Measurements from ENCODE around the gene CORO1C.
"Not testable (repeated sequence)": the region's sequence is repeated elsewhere in the genome, so short reads cannot be mapped to it uniquely, and the experiment has no call there.

Gene CORO1C

GRCh38 chr12:108622921-108623514 lies 108.3 kb downstream of the CORO1C start:
- no peak for DNase-seq (ENCODE audit: extremely low spot score)
- CTCF ChIA-PET, result interaction anchor here (1.0 to 18.2 kb wide), 3 partner anchors 9 to 328 kb away, joined by 3 to 543 read pairs (median 4); partner anchors contain the start of genes ISCU and SART3
- no peak for TF ChIP-seq CTCF (IDR thresholded peaks at IDR 0.05; ENCODE audit: control extremely low read depth, extremely low read depth, low read depth, missing control alignments)
- POLR2A ChIA-PET, result no interaction called here

GRCh38 chr12:108622421-108622820 lies 108.9 kb downstream of the CORO1C start:
- POLR2A ChIA-PET, result no interaction called here
- peak; percentile 47 for DNase-seq (ENCODE audit: extremely low spot score)
- no peak for TF ChIP-seq CTCF (IDR thresholded peaks at IDR 0.05; ENCODE audit: control extremely low read depth, extremely low read depth, low read depth, missing control alignments)
- CTCF ChIA-PET, result interaction anchor here (0.8 to 18.2 kb wide), 5 partner anchors 9 to 328 kb away, joined by 3 to 543 read pairs (median 4); partner anchors contain the start of genes ISCU, SART3 and SELPLG

DNA sequence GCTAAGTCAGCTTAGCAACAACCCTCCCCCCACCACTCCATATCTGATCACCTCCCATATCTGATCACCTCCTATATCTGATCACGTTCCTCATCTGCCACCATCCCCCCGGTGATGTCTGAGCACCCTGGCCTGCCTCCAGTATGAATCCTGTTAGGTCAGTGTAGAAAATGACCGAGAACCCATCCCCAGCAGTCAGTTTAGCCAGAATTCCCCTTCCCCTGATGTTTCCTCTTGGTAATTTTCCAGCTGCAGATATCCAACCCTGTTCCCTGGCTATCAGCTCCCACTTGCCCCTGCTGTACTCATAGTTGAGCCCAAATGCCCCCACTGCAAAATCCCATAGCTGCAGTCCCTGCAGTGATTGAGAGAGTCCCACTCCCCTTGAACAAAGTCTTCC lies 110.2 kb downstream of the CORO1C start:
- CTCF ChIA-PET, result interaction anchor here (5.5 to 18.2 kb wide), 3 partner anchors 13 to 182 kb away, joined by 56 to 543 read pairs (median 235); partner anchors contain the start of genes ISCU, SART3 and SELPLG
- POLR2A ChIA-PET, result no interaction called here

GRCh38 chr12:108620236-108620879 lies 111.0 kb downstream of the CORO1C start:
- ChIA-PET CTCF (interaction anchor here (0.7 to 18.2 kb wide), 4 partner anchors 14 to 183 kb away, joined by 3 to 543 read pairs (median 146); partner anchors contain the start of genes ISCU, SART3 and SELPLG), POLR2A (no interaction called here)
- no peak for DNase-seq (ENCODE audit: extremely low spot score)
- TF ChIP-seq CTCF (IDR thresholded peaks at IDR 0.05; ENCODE audit: control extremely low read depth, extremely low read depth, low read depth, missing control alignments), result no peak

More for the DNA sequence above, 110.2 kb downstream of the CORO1C start:
- no peak for DNase-seq (ENCODE audit: extremely low spot score)
- TF ChIP-seq CTCF (IDR thresholded peaks at IDR 0.05; ENCODE audit: control extremely low read depth, extremely low read depth, low read depth, missing control alignments), result no peak

- ChIA-PET CTCF (interaction anchor here (0.9 to 18.2 kb wide), 8 partner anchors 13 to 184 kb away, joined by 3 to 543 read pairs (median 13); partner anchors contain the start of genes ISCU, SART3 and SELPLG), POLR2A (interaction anchor here (0.7 to 3.8 kb wide), 4 partner anchors 47 to 176 kb away, joined by 3 to 16 read pairs (median 4); no protein-coding TSS in a partner anchor)
- TF ChIP-seq CTCF (IDR thresholded peaks at IDR 0.05; ENCODE audit: control extremely low read depth, extremely low read depth, low read depth, missing control alignments), result no peak
- no peak for DNase-seq (ENCODE audit: extremely low spot score)
Observed at GRCh38 chr12:108619369-108620160, 111.8 kb downstream of the CORO1C start.

- ChIA-PET CTCF (interaction anchor here (0.7 to 18.2 kb wide), 20 partner anchors 12 to 707 kb away, joined by 3 to 543 read pairs (median 6); partner anchors contain the start of genes ISCU, SART3 and SELPLG), POLR2A (interaction anchor here (0.7 to 3.8 kb wide), 2 partner anchors 47 to 51 kb away, joined by 3 to 16 read pairs; no protein-coding TSS in a partner anchor)
- DNase-seq (ENCODE audit: extremely low spot score), result not testable (repeated sequence)
Observed at GRCh38 chr12:108618953-108619274, 112.4 kb downstream of the CORO1C start.

All from GM10248 (cell line).